ENCODE measurements around the gene SYNRG.
"Not testable (repeated sequence)": the region's sequence is repeated elsewhere in the genome, so short reads cannot be mapped to it uniquely, and the experiment has no call there.

The SYNRG gene

GRCh38 chr17:37538981-37539659, 70.1 kb downstream of the SYNRG start:
- DNase-seq (ENCODE audit: low read depth), result no peak

GRCh38 chr17:37535906-37536305, 73.3 kb downstream of the SYNRG start:
- no peak for DNase-seq (ENCODE audit: low read depth)

GRCh38 chr17:37532756-37533155, 76.5 kb downstream of the SYNRG start:
- DNase-seq (ENCODE audit: low read depth), result no peak

- no peak for DNase-seq (ENCODE audit: low read depth)
Measured at GRCh38 chr17:37530420-37530819, 78.8 kb downstream of the SYNRG start.

GRCh38 chr17:37527249-37527851, 81.9 kb downstream of the SYNRG start:
- no peak for DNase-seq (ENCODE audit: low read depth)

GRCh38 chr17:37523715-37524219, 85.5 kb downstream of the SYNRG start:
- DNase-seq (ENCODE audit: low read depth), result no peak

GRCh38 chr17:37521821-37522220, 87.4 kb downstream of the SYNRG start:
- DNase-seq (ENCODE audit: low read depth), result no peak

GRCh38 chr17:37520174-37520573, 89.0 kb downstream of the SYNRG start:
- DNase-seq (ENCODE audit: low read depth), result no peak

- no peak for DNase-seq (ENCODE audit: low read depth)
Measured at GRCh38 chr17:37519251-37519985, 89.8 kb downstream of the SYNRG start.

GRCh38 chr17:37518826-37519225, 90.4 kb downstream of the SYNRG start:
- no peak for DNase-seq (ENCODE audit: low read depth)

- no peak for DNase-seq (ENCODE audit: low read depth)
Measured at GRCh38 chr17:37517881-37518280, 91.3 kb downstream of the SYNRG start.

- DNase-seq (ENCODE audit: low read depth), result no peak
Measured at GRCh38 chr17:37516127-37516571, 93.1 kb downstream of the SYNRG start.

GRCh38 chr17:37513711-37514110, 95.5 kb downstream of the SYNRG start:
- no peak for DNase-seq (ENCODE audit: low read depth)

- no peak for DNase-seq (ENCODE audit: low read depth)
Measured at GRCh38 chr17:37512442-37513068, 96.7 kb downstream of the SYNRG start.

- DNase-seq (ENCODE audit: low read depth), result not testable (repeated sequence)
Measured at GRCh38 chr17:37511642-37512041, 97.6 kb downstream of the SYNRG start.

- DNase-seq (ENCODE audit: low read depth), result no peak
Measured at GRCh38 chr17:37510056-37510455, 99.2 kb downstream of the SYNRG start.

- DNase-seq (ENCODE audit: low read depth), result no peak
Measured at GRCh38 chr17:37507111-37507510, 102.1 kb downstream of the SYNRG start.

GRCh38 chr17:37506678-37507077, 102.5 kb downstream of the SYNRG start:
- DNase-seq (ENCODE audit: low read depth), result no peak

GRCh38 chr17:37505333-37505732, 103.9 kb downstream of the SYNRG start:
- no peak for DNase-seq (ENCODE audit: low read depth)

- DNase-seq (ENCODE audit: low read depth), result no peak
Measured at GRCh38 chr17:37503148-37503547, 106.1 kb downstream of the SYNRG start.

- DNase-seq (ENCODE audit: low read depth), result no peak
Measured at GRCh38 chr17:37502009-37502936, 106.9 kb downstream of the SYNRG start.
